Fibroblast of peridontal ligament (primary cell): ENCODE data around the gene NMT2.
"Not testable (repeated sequence)": the region's sequence is repeated elsewhere in the genome, so short reads cannot be mapped to it uniquely, and the experiment has no call there.

ENCODE experiments used
- DNase-seq: peaks from one replicate; pipeline ENCODE4 v3.0.0-alpha.2; 2010; ENCODE audit errors: extremely low read depth

NMT2 gene

GRCh38 chr10:15168291-15168785, at the start of gene NMT2:
Gene NMT2 (minus strand): TSS chr10:15168693. CDS start chr10:15168612, 81 bp downstream.
- DNase-seq: no peak

- DNase-seq: no peak
These were observed 48.2 kb upstream of the NMT2 start for GRCh38 chr10:15216700-15217099.

- no peak for DNase-seq
These were observed 45.7 kb upstream of the NMT2 start for GRCh38 chr10:15214237-15214636.

DNA sequence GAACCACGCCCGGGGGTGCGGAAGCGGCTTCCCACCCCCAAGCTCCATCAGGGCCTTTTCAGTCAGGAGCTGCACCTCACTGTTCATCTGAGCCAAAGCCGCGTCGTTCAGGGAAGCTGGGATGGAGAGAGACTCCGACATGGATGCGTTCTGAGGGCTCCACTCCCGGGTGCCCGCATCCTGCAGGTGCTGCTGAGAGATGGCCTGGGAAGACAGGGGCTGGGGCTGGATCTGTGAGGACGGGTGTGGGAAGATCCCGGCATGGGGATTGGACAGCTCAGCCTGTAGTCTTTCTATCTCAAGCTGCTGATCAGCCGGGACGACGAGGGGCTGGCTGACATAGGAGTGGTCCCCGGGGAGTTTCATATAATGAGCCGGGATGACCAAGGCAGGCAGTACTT, 45.0 kb upstream of the NMT2 start:
- DNase-seq: no peak

- peak; percentile 89 for DNase-seq
These were observed 43.0 kb upstream of the NMT2 start for GRCh38 chr10:15211464-15211979.

- no peak for DNase-seq
These were observed 42.0 kb upstream of the NMT2 start for GRCh38 chr10:15210521-15210920.

DNA sequence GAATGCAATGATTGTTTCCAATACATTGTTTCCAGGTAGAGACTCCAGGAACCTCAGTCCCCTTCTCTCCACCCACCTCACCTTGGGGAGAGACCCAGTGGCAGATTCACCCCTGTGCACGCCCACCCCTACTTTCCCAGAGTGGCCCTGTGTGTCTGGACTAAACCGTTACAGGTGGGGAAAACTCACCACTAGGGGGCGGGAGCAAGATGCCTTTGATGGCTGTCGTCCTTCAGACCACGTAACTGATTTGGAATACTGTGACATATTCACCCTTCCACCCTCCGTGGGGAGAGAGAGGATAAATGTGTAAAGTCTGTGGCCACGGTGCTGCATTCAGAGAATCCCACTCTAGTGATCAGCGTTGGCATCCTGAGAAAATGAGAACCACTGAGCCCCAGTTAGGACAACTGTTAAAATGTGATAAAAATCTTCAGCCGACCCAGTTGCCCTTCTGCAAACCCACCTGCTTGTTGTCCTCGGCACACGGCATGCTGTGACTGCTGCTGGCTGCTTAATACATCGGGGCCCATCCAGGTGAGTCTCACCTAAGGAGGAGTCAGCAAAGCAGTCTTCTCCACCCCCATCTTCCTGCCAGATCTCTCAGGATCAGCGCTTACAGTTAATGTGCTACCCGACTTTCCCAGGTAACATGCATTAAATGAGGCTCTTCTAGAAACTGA, 41.5 kb upstream of the NMT2 start:
- peak; percentile 77 for DNase-seq

GRCh38 chr10:15208221-15208620, 39.7 kb upstream of the NMT2 start:
- DNase-seq: no peak

DNA sequence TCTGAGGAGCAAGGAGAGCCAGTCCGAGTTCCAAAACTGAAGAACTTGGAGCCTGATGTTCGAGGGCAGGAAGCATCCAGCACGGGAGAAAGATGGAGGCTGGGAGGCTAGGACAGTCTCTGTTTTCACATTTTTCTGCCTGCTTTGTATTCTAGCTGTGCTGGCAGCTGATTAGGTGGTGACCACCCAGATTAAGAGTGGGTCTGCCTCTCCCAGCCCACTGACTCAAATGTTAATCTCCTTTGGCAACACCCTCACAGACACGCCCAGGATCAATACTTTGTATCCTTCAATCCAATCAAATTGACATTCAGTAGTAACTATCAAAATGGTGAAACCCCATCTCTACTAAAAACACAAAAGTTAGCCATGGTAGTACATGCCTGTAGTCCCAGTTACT, 38.9 kb upstream of the NMT2 start:
- DNase-seq: not testable (repeated sequence)

- DNase-seq: no peak
These were observed 34.1 kb upstream of the NMT2 start for GRCh38 chr10:15202639-15203038.

DNA sequence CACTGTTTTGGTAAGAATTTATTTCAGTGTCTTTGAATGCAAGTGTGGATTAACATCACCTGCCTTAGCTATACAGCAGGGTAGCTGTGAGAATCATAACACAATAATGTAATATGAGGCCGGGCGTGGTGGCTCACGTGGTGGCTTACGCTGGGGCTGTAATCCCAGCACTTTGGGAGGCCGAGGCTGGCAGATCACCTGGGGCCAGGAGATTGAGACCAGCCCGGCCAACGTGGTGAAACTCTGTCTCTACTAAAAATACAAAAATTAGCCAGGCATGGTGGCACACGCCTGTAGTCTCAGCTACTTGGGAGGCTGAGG, 33.8 kb upstream of the NMT2 start:
- not testable (repeated sequence) for DNase-seq

- peak; percentile 54 for DNase-seq
These were observed 33.3 kb upstream of the NMT2 start for GRCh38 chr10:15201589-15202300.

DNA sequence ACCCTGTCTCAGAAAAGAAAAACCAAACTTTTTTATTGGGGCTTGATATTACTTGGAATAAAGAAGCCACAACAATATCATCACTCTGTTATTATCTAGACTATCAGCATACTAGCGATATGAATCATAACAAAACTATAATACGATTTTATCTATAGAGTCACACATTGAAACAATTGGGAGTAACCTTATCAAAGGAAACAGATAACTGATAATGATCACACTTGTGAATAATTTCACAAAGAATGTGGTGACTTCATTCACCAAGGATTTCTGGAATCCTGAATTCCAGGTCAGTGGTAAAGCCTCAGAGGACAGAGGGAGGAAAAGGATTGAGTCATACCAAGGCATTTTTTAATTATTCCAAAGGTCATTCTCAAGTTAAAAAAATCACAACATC, 32.1 kb upstream of the NMT2 start:
- peak; percentile 83 for DNase-seq

GRCh38 chr10:15197911-15198310, 29.4 kb upstream of the NMT2 start:
- DNase-seq: no peak

DNA sequence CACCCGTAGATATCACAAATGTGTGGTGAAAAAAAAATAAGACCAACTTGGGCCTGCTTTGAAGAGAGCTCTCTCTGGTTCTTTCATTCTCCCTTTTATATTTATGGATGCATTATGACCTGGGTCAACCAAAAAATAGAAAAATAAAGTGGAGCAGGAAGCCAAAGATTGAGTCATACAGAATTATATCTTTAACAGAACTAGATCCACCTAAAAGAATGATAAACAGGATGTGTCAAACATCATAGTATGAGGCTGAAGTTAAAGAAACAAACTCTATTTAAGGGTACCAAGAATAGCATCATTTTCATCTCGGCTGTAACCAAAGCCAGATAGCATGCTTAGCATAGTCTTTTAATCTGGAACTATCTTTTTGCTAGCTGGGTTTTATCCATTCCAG, 28.8 kb upstream of the NMT2 start:
- DNase-seq: peak; percentile 58

DNA sequence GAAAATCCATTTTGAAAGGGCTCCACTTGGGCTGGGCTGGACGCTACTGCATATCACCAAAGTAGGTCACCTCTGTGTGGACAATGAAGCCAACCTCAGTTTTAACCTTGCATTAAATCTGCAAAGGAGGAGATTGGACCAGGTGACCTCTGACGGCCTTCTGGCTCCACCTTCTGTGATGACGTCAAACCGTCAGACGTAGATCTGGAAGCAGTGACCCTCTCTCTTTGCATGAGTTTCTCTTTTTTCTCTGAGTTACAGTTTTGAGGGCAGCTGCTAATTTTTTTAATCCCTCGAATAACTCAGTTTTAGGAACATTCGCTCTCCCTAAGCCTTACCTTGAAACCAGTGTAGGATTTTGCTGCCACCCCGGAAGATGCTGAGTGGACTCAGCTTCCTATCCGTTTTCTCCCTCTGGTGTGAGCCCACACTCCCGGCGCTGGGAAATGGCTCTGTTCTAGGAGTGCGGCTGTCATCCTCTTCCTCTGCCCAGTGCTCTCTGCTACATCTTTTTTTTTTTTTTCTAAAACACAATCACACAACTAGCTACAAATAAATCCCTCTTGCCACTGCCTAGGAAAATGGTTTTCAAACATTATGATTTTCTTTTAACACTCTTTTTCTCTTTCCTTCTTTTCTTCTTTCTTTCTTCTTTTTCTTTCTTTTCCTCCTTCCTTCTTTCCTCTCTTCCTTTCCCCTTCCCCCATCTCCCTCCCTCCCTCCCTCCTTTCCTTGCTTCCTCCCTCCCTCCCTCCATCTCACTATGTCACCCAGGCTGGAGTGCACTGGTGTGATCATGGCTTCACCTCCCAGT, 27.7 kb upstream of the NMT2 start:
- no peak for DNase-seq

DNA sequence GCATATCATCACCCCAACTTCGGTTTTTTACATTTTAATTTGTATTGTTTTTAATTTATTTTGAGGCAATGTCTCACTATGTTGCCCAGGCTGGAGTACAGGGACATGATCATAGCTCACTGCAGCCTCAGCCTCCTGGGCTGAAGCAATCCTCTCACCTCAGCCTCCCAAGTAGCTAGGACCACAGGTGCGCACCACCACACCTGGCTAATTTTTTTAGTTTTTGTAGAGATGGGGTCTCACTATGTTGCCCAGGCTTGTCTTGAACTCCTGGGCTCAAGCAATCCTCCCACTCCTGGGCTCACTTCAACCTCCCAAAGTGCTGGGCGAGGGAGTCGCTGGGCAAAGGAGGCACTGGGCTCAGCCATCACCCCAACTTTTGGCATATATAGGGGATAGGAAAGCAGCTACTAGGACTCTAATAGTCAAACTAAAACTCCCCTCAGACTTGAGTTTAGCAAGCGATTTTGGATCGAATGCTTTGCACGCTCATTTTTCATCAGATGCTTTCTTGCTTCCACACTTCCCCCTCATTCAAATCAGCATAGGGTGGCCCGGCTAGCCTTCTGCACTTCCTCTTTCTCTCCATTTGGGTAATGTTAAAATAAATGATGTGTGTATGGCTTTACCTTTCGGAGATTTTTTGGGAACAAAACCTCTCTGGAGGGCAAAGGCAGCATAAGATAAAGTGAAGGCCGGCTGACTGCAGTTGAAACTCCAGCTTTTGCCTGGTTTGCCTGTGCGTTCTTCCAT, 20.8 kb upstream of the NMT2 start:
- no peak for DNase-seq

DNA sequence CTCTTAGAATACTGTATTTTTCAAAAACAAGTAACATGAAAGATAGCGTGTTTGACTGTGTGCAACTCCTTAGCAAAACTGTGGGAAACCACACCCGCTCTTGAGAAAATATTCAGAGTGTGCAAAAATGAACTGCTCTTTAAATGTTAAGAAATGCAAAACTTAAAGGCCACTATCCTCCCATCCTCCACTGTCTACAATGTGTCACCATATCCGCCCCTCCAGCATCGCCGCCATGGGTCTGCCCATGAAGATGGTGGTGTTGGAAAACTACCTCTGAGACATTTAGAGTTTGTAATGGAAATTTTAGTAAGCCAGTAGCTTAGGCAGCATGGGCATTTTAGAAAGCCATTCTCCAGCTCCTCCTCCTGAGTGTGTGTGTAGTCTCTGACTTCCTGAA, 20.1 kb upstream of the NMT2 start:
- DNase-seq: no peak

DNA sequence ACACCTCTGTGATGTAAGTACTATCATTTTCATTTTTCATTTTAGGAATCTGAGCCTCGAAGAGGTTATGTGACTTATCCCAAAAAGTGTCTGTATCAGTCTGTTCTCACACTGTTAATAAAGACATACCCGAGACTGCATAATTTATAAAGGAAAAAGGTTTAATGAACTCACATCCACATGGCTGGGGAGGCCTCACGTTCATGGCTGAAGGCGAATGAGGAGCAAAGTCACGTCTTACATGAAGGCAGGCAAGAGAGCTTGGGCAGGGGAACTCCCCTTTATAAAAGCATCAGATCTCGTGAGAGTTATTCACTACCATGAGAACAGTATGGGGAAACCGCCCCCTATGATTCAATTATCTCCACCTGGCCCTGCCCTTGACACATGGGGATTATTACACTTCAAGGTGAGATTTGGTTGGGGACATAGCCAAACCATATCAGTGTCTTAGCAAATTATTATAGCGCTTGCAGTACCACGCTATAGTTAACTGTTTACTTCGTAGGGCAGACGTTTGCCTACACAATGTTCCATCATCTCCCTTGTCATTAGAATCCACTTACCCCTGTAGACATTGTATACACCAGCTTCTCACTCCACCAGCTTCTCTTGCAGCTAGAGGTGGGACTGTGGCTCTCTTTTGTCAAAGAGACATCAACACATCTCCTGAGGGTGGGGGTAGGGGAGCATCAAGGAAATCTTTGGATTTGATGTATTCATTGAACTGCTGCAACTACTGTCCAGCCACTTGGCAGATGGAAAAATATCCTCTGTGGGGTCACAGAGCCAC, 15.4 kb upstream of the NMT2 start:
- no peak for DNase-seq

DNA sequence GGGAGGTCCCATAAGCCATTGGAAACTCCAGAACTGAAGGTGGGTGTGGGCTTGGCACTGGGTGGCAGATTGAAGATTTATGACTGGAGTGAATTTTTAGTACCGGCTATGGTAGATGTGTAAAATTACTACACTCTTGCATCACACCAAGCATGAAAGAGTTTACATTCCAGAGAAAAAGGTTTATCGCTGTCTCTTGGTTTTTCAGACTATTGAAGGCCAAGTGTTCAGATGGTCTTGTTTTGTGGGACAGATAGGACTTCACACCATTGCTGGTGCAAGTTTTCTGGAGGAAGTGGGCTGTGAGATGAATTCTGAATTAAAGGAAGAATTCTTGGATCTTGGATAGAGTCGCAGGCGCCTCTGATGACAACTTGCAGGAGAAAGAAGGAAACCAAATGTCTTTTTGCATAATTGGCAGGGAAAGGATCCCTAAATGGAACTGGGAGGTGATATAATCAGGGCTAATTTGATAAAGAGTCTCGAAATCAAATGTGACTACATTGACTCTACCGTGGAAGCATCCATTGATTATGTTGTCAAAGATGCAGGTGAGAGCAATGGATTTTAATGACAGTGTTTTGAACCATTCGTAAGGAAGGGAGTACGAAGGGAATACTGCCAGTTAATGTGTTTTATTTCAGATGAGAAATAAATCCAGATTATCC, 14.2 kb upstream of the NMT2 start:
- DNase-seq: peak; percentile 69
